ENCODE results near the gene FOXF1.

Gene FOXF1

DNA sequence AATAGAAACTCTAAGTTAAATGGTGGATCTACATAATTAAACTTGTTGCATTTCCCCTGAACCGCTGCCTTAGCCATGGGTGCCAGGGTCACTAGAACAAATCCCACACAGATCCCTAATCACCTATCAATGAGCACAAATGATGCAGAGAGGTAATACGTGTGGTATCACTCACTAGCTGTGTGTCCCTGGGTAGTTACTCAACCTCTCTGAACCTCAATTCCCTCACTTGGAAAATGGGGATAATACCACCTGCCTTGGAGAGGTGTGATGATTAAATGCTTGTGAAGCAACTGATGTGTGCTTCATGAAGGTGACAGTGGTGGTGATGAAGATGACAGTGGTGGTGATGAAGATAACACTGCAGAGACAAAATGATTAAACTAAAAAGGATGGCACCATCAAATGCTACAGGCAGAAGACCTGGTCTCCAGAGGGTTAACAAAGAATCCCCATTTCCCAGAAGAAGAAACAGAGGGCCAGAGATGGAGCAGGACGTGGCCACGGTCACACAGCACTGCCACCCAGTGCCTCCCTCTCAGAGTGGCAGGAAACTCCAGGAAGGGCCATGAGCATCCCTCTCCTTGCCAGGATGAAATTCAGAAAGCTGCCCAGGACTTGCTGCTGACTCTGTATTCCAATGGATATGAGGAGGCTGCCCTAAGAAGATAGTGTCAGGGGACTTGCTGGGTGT is 17.9 kb upstream of the FOXF1 start:
- no peaks in the 10 kb centered on the region for H3K36me3 ChIP-seq (ENCODE audit: control insufficient read depth in 4 of 4, insufficient read depth in 4 of 4, low read length in 3 of 4)
- CTCF ChIA-PET = interaction anchor here (1.2 kb wide), 1 partner anchor 12 kb away, joined by 3 read pairs; no protein-coding TSS in a partner anchor
- no peaks in the 10 kb centered on the region for H3K4me1 ChIP-seq (ENCODE audit: control extremely low read depth in 1 of 4, control insufficient read depth in 4 of 4, insufficient read depth in 4 of 4, low read length in 3 of 4)
- no peak for DNase-seq
- 39% methylated on average over 2 of the region's 4 CpGs for WGBS (ENCODE audit: insufficient coverage)
- H3K27me3 ChIP-seq (replicated peaks in 2 of 5; ENCODE audit: control insufficient read depth in 4 of 5, insufficient read depth in 5 of 5, low read length in 4 of 5) = peaks cover 8 to 100% (median 52%) of the 10 kb centered on the region in 5 experiments
- peaks cover 0 to 2% (median 0%) of the 10 kb centered on the region in 5 experiments for H3K9me3 ChIP-seq (ENCODE audit: control extremely low read depth in 1 of 5, control insufficient read depth in 4 of 5, insufficient read depth in 2 of 5, low read depth in 1 of 5, low read length in 4 of 5)
- no peak overlapping the region for H3K4me3 ChIP-seq (ENCODE audit: control insufficient read depth in 1 of 7, extremely low read depth in 1 of 7, insufficient read depth in 4 of 7, low read depth in 2 of 7, low read length in 6 of 7)
- POLR2A ChIA-PET = no interaction called here
- no peak overlapping the region for H3K27ac ChIP-seq (ENCODE audit: insufficient read depth in 1 of 2, low read depth in 1 of 2, low read length in 2 of 2, poor library complexity in 1 of 2, severe bottlenecking in 2 of 2)

GRCh38 chr16:86492961-86493629 is 17.2 kb upstream of the FOXF1 start:
- no peaks in the 10 kb centered on the region for H3K4me1 ChIP-seq (ENCODE audit: control extremely low read depth in 1 of 4, control insufficient read depth in 4 of 4, insufficient read depth in 4 of 4, low read length in 3 of 4)
- WGBS (ENCODE audit: insufficient coverage) = 28% methylated on average over 3 of the region's 9 CpGs
- CTCF ChIA-PET = interaction anchor here (1.2 kb wide), 1 partner anchor 11 kb away, joined by 3 read pairs; no protein-coding TSS in a partner anchor

GRCh38 chr16:86494039-86494564 is 16.2 kb upstream of the FOXF1 start:
- Histone ChIP-seq H3K4me3 (ENCODE audit: control insufficient read depth in 1 of 7, extremely low read depth in 1 of 7, insufficient read depth in 4 of 7, low read depth in 2 of 7, low read length in 6 of 7) (no peak overlapping the region), H3K27ac (ENCODE audit: insufficient read depth in 1 of 2, low read depth in 1 of 2, low read length in 2 of 2, poor library complexity in 1 of 2, severe bottlenecking in 2 of 2) (no peak overlapping the region), H3K4me1 (ENCODE audit: control extremely low read depth in 1 of 4, control insufficient read depth in 4 of 4, insufficient read depth in 4 of 4, low read length in 3 of 4) (peaks cover 0 to 2% (median 0%) of the 10 kb centered on the region in 4 experiments), H3K27me3 (replicated peaks in 2 of 5; ENCODE audit: control insufficient read depth in 4 of 5, insufficient read depth in 5 of 5, low read length in 4 of 5) (peaks cover 8 to 100% (median 45%) of the 10 kb centered on the region in 5 experiments), H3K9me3 (ENCODE audit: control extremely low read depth in 1 of 5, control insufficient read depth in 4 of 5, insufficient read depth in 2 of 5, low read depth in 1 of 5, low read length in 4 of 5) (peaks cover 0 to 2% (median 0%) of the 10 kb centered on the region in 5 experiments), H3K36me3 (ENCODE audit: control insufficient read depth in 4 of 4, insufficient read depth in 4 of 4, low read length in 3 of 4) (no peaks in the 10 kb centered on the region)
- CTCF ChIA-PET = interaction anchor here (1.4 kb wide), 1 partner anchor 23 kb away, joined by 4 read pairs; no protein-coding TSS in a partner anchor
- DNase-seq = no peak
- WGBS (ENCODE audit: insufficient coverage) = 4% methylated on average over 19 of the region's 22 CpGs
- POLR2A ChIA-PET = no interaction called here

More at GRCh38 chr16:86492961-86493629, 17.2 kb upstream of the FOXF1 start:
- Histone ChIP-seq H3K27me3 (replicated peaks in 2 of 5; ENCODE audit: control insufficient read depth in 4 of 5, insufficient read depth in 5 of 5, low read length in 4 of 5) (peaks cover 8 to 100% (median 49%) of the 10 kb centered on the region in 5 experiments), H3K9me3 (ENCODE audit: control extremely low read depth in 1 of 5, control insufficient read depth in 4 of 5, insufficient read depth in 2 of 5, low read depth in 1 of 5, low read length in 4 of 5) (peaks cover 0 to 2% (median 0%) of the 10 kb centered on the region in 5 experiments), H3K27ac (ENCODE audit: insufficient read depth in 1 of 2, low read depth in 1 of 2, low read length in 2 of 2, poor library complexity in 1 of 2, severe bottlenecking in 2 of 2) (no peak overlapping the region), H3K4me3 (ENCODE audit: control insufficient read depth in 1 of 7, extremely low read depth in 1 of 7, insufficient read depth in 4 of 7, low read depth in 2 of 7, low read length in 6 of 7) (no peak overlapping the region), H3K36me3 (ENCODE audit: control insufficient read depth in 4 of 4, insufficient read depth in 4 of 4, low read length in 3 of 4) (no peaks in the 10 kb centered on the region)
- POLR2A ChIA-PET = interaction anchor here (0.6 kb wide), 1 partner anchor 22 kb away, joined by 3 read pairs; no protein-coding TSS in a partner anchor
- no peak for DNase-seq

- H3K4me3 ChIP-seq (ENCODE audit: control insufficient read depth in 1 of 7, extremely low read depth in 1 of 7, insufficient read depth in 4 of 7, low read depth in 2 of 7, low read length in 6 of 7) = no peak overlapping the region
- no peak overlapping the region for H3K27ac ChIP-seq (ENCODE audit: insufficient read depth in 1 of 2, low read depth in 1 of 2, low read length in 2 of 2, poor library complexity in 1 of 2, severe bottlenecking in 2 of 2)
- no peaks in the 10 kb centered on the region for H3K36me3 ChIP-seq (ENCODE audit: control insufficient read depth in 4 of 4, insufficient read depth in 4 of 4, low read length in 3 of 4)
- peaks cover 9 to 100% (median 45%) of the 10 kb centered on the region in 5 experiments for H3K27me3 ChIP-seq (replicated peaks in 2 of 5; ENCODE audit: control insufficient read depth in 4 of 5, insufficient read depth in 5 of 5, low read length in 4 of 5)
- no peak for DNase-seq
- H3K9me3 ChIP-seq (ENCODE audit: control extremely low read depth in 1 of 5, control insufficient read depth in 4 of 5, insufficient read depth in 2 of 5, low read depth in 1 of 5, low read length in 4 of 5) = peaks cover 0 to 2% (median 0%) of the 10 kb centered on the region in 5 experiments
- CTCF ChIA-PET = interaction anchor here (1.4 kb wide), 1 partner anchor 22 kb away, joined by 4 read pairs; no protein-coding TSS in a partner anchor
- H3K4me1 ChIP-seq (ENCODE audit: control extremely low read depth in 1 of 4, control insufficient read depth in 4 of 4, insufficient read depth in 4 of 4, low read length in 3 of 4) = peaks cover 0 to 2% (median 0%) of the 10 kb centered on the region in 4 experiments
- POLR2A ChIA-PET = no interaction called here
- 8% methylated on average over 53 of the region's 54 CpGs for WGBS (ENCODE audit: insufficient coverage)
Measured at GRCh38 chr16:86494565-86495356, 15.6 kb upstream of the FOXF1 start.

DNA sequence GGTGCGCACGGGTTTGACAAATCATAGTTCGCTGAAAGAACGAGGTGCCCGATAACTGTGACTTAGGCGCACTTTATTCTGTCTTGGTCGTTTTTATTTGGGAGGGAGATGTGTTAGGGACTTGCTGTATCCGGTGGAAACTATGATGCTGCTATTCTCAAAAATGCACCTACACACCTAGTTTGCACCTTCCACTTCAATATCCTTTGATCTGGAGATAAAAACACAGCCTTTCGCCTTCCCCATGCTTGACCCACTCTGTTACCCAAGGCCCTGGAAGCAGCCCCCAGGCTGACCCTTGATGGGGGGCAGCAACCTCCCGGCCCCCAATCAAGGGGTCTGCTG is 15.0 kb upstream of the FOXF1 start:
- WGBS (ENCODE audit: insufficient coverage) = 14% methylated on average over 5 of the region's 10 CpGs
- H3K27me3 ChIP-seq (replicated peaks in 2 of 5; ENCODE audit: control insufficient read depth in 4 of 5, insufficient read depth in 5 of 5, low read length in 4 of 5) = peaks cover 9 to 100% (median 46%) of the 10 kb centered on the region in 5 experiments
- H3K36me3 ChIP-seq (ENCODE audit: control insufficient read depth in 4 of 4, insufficient read depth in 4 of 4, low read length in 3 of 4) = no peaks in the 10 kb centered on the region
- peaks cover 0 to 2% (median 0%) of the 10 kb centered on the region in 5 experiments for H3K9me3 ChIP-seq (ENCODE audit: control extremely low read depth in 1 of 5, control insufficient read depth in 4 of 5, insufficient read depth in 2 of 5, low read depth in 1 of 5, low read length in 4 of 5)
- no peak for DNase-seq
- H3K27ac ChIP-seq (ENCODE audit: insufficient read depth in 1 of 2, low read depth in 1 of 2, low read length in 2 of 2, poor library complexity in 1 of 2, severe bottlenecking in 2 of 2) = no peak overlapping the region
- H3K4me1 ChIP-seq (ENCODE audit: control extremely low read depth in 1 of 4, control insufficient read depth in 4 of 4, insufficient read depth in 4 of 4, low read length in 3 of 4) = peaks cover 0 to 2% (median 0%) of the 10 kb centered on the region in 4 experiments
- CTCF ChIA-PET = no interaction called here
- POLR2A ChIA-PET = no interaction called here
- no peak overlapping the region for H3K4me3 ChIP-seq (ENCODE audit: control insufficient read depth in 1 of 7, extremely low read depth in 1 of 7, insufficient read depth in 4 of 7, low read depth in 2 of 7, low read length in 6 of 7)

DNA sequence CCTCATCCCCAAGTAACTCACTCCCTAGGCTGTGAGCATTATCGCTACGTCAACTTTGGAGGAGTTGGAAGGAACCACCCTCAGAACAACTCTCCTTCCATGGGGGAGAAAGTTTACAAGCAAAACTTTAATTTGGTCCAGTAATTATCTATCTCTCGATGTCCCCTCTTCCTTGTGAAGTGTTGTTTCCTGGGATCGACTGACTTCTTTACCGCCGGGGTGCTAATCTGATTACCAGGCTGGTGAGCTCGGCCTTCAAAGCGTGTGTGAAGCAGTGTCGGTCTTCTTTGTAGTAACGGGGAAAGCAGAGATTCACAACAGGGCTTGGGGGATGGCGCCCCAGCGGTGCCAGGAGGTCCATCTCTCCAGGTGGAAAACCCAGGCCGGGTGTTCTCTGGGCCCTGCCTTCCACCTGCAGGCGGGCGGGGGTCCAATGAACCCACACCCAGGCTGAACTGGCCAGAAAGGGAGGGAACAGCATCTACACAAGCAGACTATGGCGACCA is 14.5 kb upstream of the FOXF1 start:
- peaks cover 0 to 2% (median 0%) of the 10 kb centered on the region in 5 experiments for H3K9me3 ChIP-seq (ENCODE audit: control extremely low read depth in 1 of 5, control insufficient read depth in 4 of 5, insufficient read depth in 2 of 5, low read depth in 1 of 5, low read length in 4 of 5)
- H3K27ac ChIP-seq (ENCODE audit: insufficient read depth in 1 of 2, low read depth in 1 of 2, low read length in 2 of 2, poor library complexity in 1 of 2, severe bottlenecking in 2 of 2) = no peak overlapping the region
- H3K4me3 ChIP-seq (ENCODE audit: control insufficient read depth in 1 of 7, extremely low read depth in 1 of 7, insufficient read depth in 4 of 7, low read depth in 2 of 7, low read length in 6 of 7) = no peak overlapping the region
- 15% methylated on average over 13 of the region's 16 CpGs for WGBS (ENCODE audit: insufficient coverage)
- H3K27me3 ChIP-seq (replicated peaks in 2 of 5; ENCODE audit: control insufficient read depth in 4 of 5, insufficient read depth in 5 of 5, low read length in 4 of 5) = peaks cover 9 to 100% (median 46%) of the 10 kb centered on the region in 5 experiments
- no peaks in the 10 kb centered on the region for H3K36me3 ChIP-seq (ENCODE audit: control insufficient read depth in 4 of 4, insufficient read depth in 4 of 4, low read length in 3 of 4)
- POLR2A ChIA-PET = no interaction called here
- peaks cover 0 to 2% (median 0%) of the 10 kb centered on the region in 4 experiments for H3K4me1 ChIP-seq (ENCODE audit: control extremely low read depth in 1 of 4, control insufficient read depth in 4 of 4, insufficient read depth in 4 of 4, low read length in 3 of 4)
- no peak for DNase-seq
- CTCF ChIA-PET = no interaction called here
